ENCODE data around the gene UGT2A1.

The UGT2A1 gene

GRCh38 chr4:69584135-69584534 is 68.9 kb downstream of the UGT2A1 start:
- no peak for DNase-seq

DNA sequence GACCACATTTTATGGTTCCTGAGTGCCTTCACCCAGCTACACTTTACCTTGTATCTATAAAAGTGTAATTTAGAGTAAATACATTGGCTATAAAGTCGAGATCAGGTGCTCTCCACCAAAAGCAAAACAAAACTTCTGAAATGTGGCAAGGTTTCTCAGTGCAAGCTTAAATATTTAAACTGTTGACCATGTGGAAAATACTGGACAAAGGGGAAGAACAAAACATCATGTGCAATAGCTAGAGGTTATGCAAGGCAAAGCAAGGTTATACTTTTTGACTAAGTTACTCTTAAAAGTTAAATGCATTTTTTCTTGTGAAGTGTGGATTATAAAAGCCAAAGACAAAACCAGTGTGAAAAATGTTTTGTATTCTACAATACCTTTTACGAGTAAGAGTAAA is 69.5 kb downstream of the UGT2A1 start:
- no peak for DNase-seq

GRCh38 chr4:69577245-69577644 is 75.8 kb downstream of the UGT2A1 start:
- DNase-seq: no peak

GRCh38 chr4:69576251-69576877 is 76.7 kb downstream of the UGT2A1 start:
- DNase-seq: no peak

- DNase-seq: no peak
Observed at GRCh38 chr4:69568787-69569186, 84.3 kb downstream of the UGT2A1 start.

- DNase-seq: no peak
Observed at GRCh38 chr4:69563424-69563823, 89.6 kb downstream of the UGT2A1 start.

GRCh38 chr4:69549651-69550050 is 103.4 kb downstream of the UGT2A1 start:
- no peak for DNase-seq

- no peak for DNase-seq
Observed at GRCh38 chr4:69546134-69546765, 106.8 kb downstream of the UGT2A1 start.
